GM06990 (cell line): ENCODE data around the gene RPSA.

ENCODE experiments used
- DNase-seq: peaks from one replicate; pipeline ENCODE4 v3.0.0-alpha.2; 2011; ENCODE audit not compliant: insufficient read length; ENCODE audit errors: extremely low read depth
- H3K27me3 ChIP-seq: replicated peaks from 2 replicates; pipeline ENCODE4 v1.6.0; 2011; ENCODE audit warnings: low read length; ENCODE audit not compliant: control insufficient read depth, insufficient read depth
- H3K36me3 ChIP-seq: 2 replicates; pipeline ENCODE4 v1.5.1; 2011; ENCODE audit warnings: low read length; ENCODE audit not compliant: control insufficient read depth, insufficient read depth
- H3K4me3 ChIP-seq: replicated peaks from 2 replicates; pipeline ENCODE4 v1.5.1; 2011; ENCODE audit warnings: low read depth, mild to moderate bottlenecking, control low read depth, low read length
- CTCF ChIP-seq: IDR thresholded peaks from 2 replicates; pipeline ENCODE4 v1.5.1; 2011; ENCODE audit warnings: low read length, control low read depth, mild to moderate bottlenecking, inconsistent platforms; ENCODE audit not compliant: insufficient read depth, poor library complexity, severe bottlenecking

RPSA gene

DNA sequence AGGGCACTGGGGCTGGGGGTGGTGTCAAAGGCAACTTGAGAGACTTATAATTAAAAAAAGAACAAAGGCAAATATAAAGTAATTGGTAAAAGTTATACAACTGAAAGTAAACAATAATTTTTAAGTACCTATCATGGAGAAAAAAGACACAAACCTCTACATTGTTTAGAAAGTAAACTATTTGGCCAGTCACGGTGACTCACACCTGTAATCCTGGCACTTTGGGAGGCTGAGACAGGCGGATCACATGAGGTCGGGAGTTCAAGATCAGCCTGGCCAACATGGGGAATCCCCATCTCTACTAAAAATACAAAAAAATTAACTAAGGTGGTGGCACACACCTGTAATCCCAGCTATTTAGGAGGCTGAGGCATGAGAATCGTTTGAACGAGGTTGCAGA is 25.8 kb downstream of the RPSA start:
- TF ChIP-seq CTCF: no peak
- no peak overlapping the region for H3K4me3 ChIP-seq
- no peak for DNase-seq
- no peaks in the 10 kb centered on the region for H3K36me3 ChIP-seq
- H3K27me3 ChIP-seq: no peaks in the 10 kb centered on the region

- no peaks in the 10 kb centered on the region for H3K36me3 ChIP-seq
- no peak overlapping the region for H3K4me3 ChIP-seq
- no peaks in the 10 kb centered on the region for H3K27me3 ChIP-seq
- no peak for TF ChIP-seq CTCF
- no peak for DNase-seq
These were observed 27.1 kb downstream of the RPSA start for GRCh38 chr3:39433642-39434041.

DNA sequence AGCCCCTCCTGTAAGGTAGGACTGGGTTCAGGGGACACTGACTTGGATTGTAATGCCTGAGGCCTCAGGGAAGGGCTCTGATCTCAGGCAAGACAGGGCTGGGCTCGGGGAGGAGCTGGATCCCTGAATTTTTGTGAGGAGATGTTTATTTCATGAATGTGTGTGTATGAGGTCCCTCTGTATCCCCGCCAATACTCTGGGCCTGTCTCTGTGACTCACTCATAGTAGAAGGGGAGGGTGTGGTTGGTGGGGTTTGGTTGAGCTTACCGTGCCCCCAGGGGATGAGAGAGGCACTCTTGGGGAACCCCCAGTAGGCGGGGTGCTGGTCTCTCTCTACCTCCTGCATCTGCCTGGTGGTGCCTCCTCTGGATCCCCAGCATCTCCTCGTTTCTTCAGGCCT is 28.1 kb downstream of the RPSA start:
- H3K27me3 ChIP-seq: no peaks in the 10 kb centered on the region
- H3K36me3 ChIP-seq: no peaks in the 10 kb centered on the region
- no peak for TF ChIP-seq CTCF
- no peak for DNase-seq
- H3K4me3 ChIP-seq: no peak overlapping the region

DNA sequence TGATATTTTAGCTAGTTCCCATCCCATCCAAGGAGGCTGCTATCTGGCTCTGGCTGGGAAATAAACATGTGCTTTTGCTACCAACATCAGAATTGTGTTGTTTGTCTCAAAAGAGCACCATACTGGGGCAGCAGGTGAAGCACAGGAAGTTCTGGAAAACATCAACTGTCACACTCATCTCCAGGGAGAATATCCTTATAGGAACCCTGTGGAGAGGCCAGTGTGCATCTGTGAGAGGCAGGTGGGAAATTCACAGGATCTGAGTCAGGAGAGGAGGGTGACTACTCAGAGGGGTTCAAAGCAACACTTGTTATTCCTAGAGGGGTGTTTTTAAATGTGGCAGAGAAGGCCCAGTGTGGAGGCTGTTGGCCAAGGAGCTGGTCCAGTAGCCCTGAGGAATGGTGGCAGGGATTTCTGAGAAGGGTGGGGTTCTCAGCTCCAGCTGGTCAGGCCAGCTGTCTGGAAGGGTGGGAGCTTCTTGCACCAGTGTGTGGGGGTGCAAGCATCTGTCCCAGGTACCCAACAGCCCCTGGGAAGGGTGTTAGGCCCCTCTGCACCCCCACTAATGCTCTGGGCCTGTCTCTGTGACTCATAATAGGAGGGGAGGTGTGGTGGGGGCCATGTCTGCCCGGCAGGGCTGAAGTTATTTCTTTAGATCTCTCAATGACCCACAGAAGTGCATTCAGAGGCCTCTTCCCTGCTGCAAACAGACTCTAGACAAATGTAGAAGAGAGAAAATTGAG is 28.7 kb downstream of the RPSA start:
- DNase-seq: no peak
- no peak for TF ChIP-seq CTCF
- no peak overlapping the region for H3K4me3 ChIP-seq
- H3K36me3 ChIP-seq: no peaks in the 10 kb centered on the region
- no peaks in the 10 kb centered on the region for H3K27me3 ChIP-seq

- no peak for DNase-seq
- no peak for TF ChIP-seq CTCF
- Histone ChIP-seq H3K4me3 (no peak overlapping the region), H3K27me3 (no peaks in the 10 kb centered on the region), H3K36me3 (no peaks in the 10 kb centered on the region)
These were observed 32.4 kb downstream of the RPSA start for GRCh38 chr3:39438880-39439279.

DNA sequence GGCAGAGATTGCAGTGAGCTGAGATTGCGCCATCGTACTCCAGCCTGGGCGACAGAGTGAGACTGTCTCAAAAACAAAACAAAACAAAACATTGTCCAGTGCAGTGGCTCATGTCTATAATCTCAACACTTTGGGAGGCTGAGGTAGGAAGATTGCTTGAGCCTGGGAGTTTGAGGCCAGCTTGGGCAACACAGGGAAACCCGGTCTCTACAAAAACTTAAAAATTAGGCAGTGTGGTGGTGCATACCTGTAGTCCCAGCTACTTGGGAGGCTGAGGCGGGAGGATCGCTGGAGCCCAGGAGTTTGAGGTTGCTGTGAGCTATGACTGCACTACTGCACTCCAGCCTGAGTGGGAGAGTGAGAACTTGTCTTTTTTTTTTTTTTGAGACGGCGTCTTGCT is 33.8 kb downstream of the RPSA start:
- Histone ChIP-seq H3K27me3 (peaks cover 1% of the 10 kb centered on the region), H3K4me3 (no peak overlapping the region), H3K36me3 (no peaks in the 10 kb centered on the region)
- TF ChIP-seq CTCF: no peak
- DNase-seq: no peak
